ENCODE measurements around the gene CALU. TPM values are rescaled to one million over a fixed set of nuclear protein-coding genes. Genes with fewer than 3 reads are reported as not detected.
A peak's percentile ranks its signal among the peaks of the same experiment; 100 is the strongest.

The CALU gene
- total RNA-seq, 1 donor from 2014 or later, result 47.1 TPM

- DNase-seq, result no peak
Observed at GRCh38 chr7:128752251-128752650, 13.1 kb downstream of the CALU start.

- no peak for DNase-seq
Observed at GRCh38 chr7:128755075-128755818, 16.1 kb downstream of the CALU start.

GRCh38 chr7:128755819-128756476, 16.8 kb downstream of the CALU start:
- DNase-seq, result no peak

GRCh38 chr7:128757203-128757602, 18.0 kb downstream of the CALU start:
- DNase-seq, result no peak

- DNase-seq, result no peak
Observed at GRCh38 chr7:128758553-128758952, 19.4 kb downstream of the CALU start.

- DNase-seq, result no peak
Observed at GRCh38 chr7:128759242-128759641, 20.1 kb downstream of the CALU start.

GRCh38 chr7:128763541-128763940, 24.4 kb downstream of the CALU start:
- DNase-seq, result no peak

GRCh38 chr7:128767475-128768110, 28.4 kb downstream of the CALU start:
- no peak for DNase-seq

- DNase-seq, result no peak
Observed at GRCh38 chr7:128770233-128770632, 31.1 kb downstream of the CALU start.

- no peak for DNase-seq
Observed at GRCh38 chr7:128773604-128774003, 34.4 kb downstream of the CALU start.

- DNase-seq, result no peak
Observed at GRCh38 chr7:128774029-128774689, 35.0 kb downstream of the CALU start.

GRCh38 chr7:128774921-128775320, 35.8 kb downstream of the CALU start:
- DNase-seq, result no peak

GRCh38 chr7:128775744-128776474, 36.8 kb downstream of the CALU start, which contains the start of gene OPN1SW:
TSS of gene OPN1SW (minus strand) at chr7:128775794. CDS start at chr7:128775781, 13 bp downstream.
- DNase-seq, result no peak

- no peak for DNase-seq
Observed at GRCh38 chr7:128777156-128778123, 38.3 kb downstream of the CALU start.

GRCh38 chr7:128778946-128779345, 39.8 kb downstream of the CALU start:
- no peak for DNase-seq

GRCh38 chr7:128781126-128781525, 42.0 kb downstream of the CALU start:
- DNase-seq, result no peak

- no peak for DNase-seq
Observed at GRCh38 chr7:128781851-128782250, 42.7 kb downstream of the CALU start.

GRCh38 chr7:128783143-128783861, 44.1 kb downstream of the CALU start:
- peak; percentile 51 for DNase-seq

GRCh38 chr7:128785738-128786137, 46.6 kb downstream of the CALU start:
- no peak for DNase-seq

Data from occipital lobe (tissue), 2 donors.